Endothelial cell of umbilical vein (primary cell): ENCODE data around the gene PTK6. TPM values are rescaled to one million over a fixed set of nuclear protein-coding genes. Genes with fewer than 3 reads are reported as not detected.

Experiments
- BruUV-seq: library from RNA; stranded (reverse); fragments of 400-500 nt; replicated peaks from 2 replicates; lab custom pipeline; 2021; lab: Mats Ljungman, UMichigan
- CTCF ChIA-PET: fragments of 300-600, 350-600 bp; sonication (Branson Sonifier 250); formaldehyde crosslinking; loops from one replicate; lab custom pipeline; 2021; ENCODE audit warnings: antibody characterized with exemption, inconsistent platforms; lab: Charles Lee
- POLR2A ChIA-PET: fragments of 300-600, 350-600 bp; sonication (Branson Sonifier 250); formaldehyde crosslinking; loops from one replicate; lab custom pipeline; 2021; ENCODE audit warnings: antibody characterized with exemption, inconsistent platforms; lab: Charles Lee
- DNase-seq: peaks from one replicate; pipeline ENCODE4 v3.0.0-alpha.2; 2011; ENCODE audit warnings: low read depth, low spot score
- FAIRE-seq: peaks from 2 replicates; lab custom pipeline; 2011; peaks lifted over from hg19 to GRCh38; lab: Jason Lieb, UNC
- H2AFZ ChIP-seq: 2 replicates; pipeline ENCODE4 v1.6.0; 2012; ENCODE audit warnings: low read depth, low read length, control low read depth, inconsistent platforms
- H3K27ac ChIP-seq: 2 replicates; pipeline ENCODE4 v1.5.1; 2011; ENCODE audit warnings: low read depth, mild to moderate bottlenecking, control low read depth, low read length, moderate library complexity; ENCODE audit not compliant: insufficient read depth
- H3K27me3 ChIP-seq, 2 experiments: 2 replicates each; pipeline versions ENCODE4 v1.6.0 to v1.6.1; 2011; ENCODE audit warnings: low read length in 2 of 2, mixed read lengths in 1 of 2; ENCODE audit not compliant: control insufficient read depth in 2 of 2, insufficient read depth in 2 of 2
- H3K36me3 ChIP-seq, 2 experiments: 2 replicates in 1 of 2; 3 replicates in 1 of 2; pipeline ENCODE4 v1.5.1; 2011; ENCODE audit warnings: low read length in 2 of 2, mild to moderate bottlenecking in 1 of 2, moderate library complexity in 1 of 2; ENCODE audit not compliant: control insufficient read depth in 2 of 2, insufficient read depth in 2 of 2; ENCODE audit errors: extremely low read depth in 1 of 2
- H3K4me1 ChIP-seq: 3 replicates; pipeline ENCODE4 v1.5.1; 2011; ENCODE audit warnings: mild to moderate bottlenecking, low read length; ENCODE audit not compliant: control insufficient read depth, insufficient read depth; ENCODE audit errors: extremely low read depth
- H3K4me2 ChIP-seq: 2 replicates; pipeline ENCODE4 v1.6.1; 2011; ENCODE audit warnings: low read length, control low read depth, mixed read lengths; ENCODE audit not compliant: insufficient read depth
- H3K4me3 ChIP-seq, 3 experiments: fragments of 200-600 bp in 1 of 3; sonication (generic), shearing (Covaris generic) in 1 of 3; replicated peaks in 1 of 3; 2 replicates each; pipeline ENCODE4 v1.5.1; 2011 to 2016; ENCODE audit warnings: control low read depth in 3 of 3, low read length in 3 of 3, mild to moderate bottlenecking in 2 of 3, inconsistent platforms in 1 of 3, low read depth in 1 of 3, moderate library complexity in 1 of 3; ENCODE audit not compliant: insufficient read depth in 1 of 3
- H3K79me2 ChIP-seq: 2 replicates; pipeline ENCODE4 v1.6.0; 2012; ENCODE audit warnings: low read length, inconsistent platforms; ENCODE audit not compliant: control insufficient read depth, insufficient read depth
- H3K9ac ChIP-seq: replicated peaks from 2 replicates; pipeline ENCODE3; 2011; ENCODE audit warnings: low read length, control low read depth; ENCODE audit not compliant: insufficient read depth; ENCODE audit errors: extremely low read depth
- H3K9me1 ChIP-seq: replicated peaks from 3 replicates; pipeline ENCODE4 v1.6.0; 2011; ENCODE audit warnings: mild to moderate bottlenecking, low read length; ENCODE audit not compliant: control insufficient read depth, insufficient read depth; ENCODE audit errors: extremely low read depth
- H3K9me3 ChIP-seq: replicated peaks from 2 replicates; pipeline ENCODE4 v1.5.1; 2012; ENCODE audit warnings: low read length, inconsistent platforms; ENCODE audit not compliant: control insufficient read depth, insufficient read depth
- H4K20me1 ChIP-seq: replicated peaks from 2 replicates; pipeline ENCODE3; 2011; ENCODE audit warnings: mild to moderate bottlenecking, low read length; ENCODE audit not compliant: control insufficient read depth, insufficient read depth; ENCODE audit errors: extremely low read depth
- CTCF ChIP-seq, 2 donors: IDR thresholded peaks; 1 replicate in 1 of 2; 2 replicates in 1 of 2; pipeline ENCODE4 v1.5.1; 2011; ENCODE audit warnings: low read length in 2 of 2, mild to moderate bottlenecking in 2 of 2, moderate library complexity in 2 of 2, control low read depth in 1 of 2, inconsistent platforms in 1 of 2, low read depth in 1 of 2; ENCODE audit not compliant: insufficient read depth in 1 of 2; ENCODE audit errors: extremely low read depth in 1 of 2
- EZH2 ChIP-seq: IDR thresholded peaks from 2 replicates; pipeline ENCODE4 v1.6.1; 2012; ENCODE audit warnings: borderline replicate concordance, low read depth, mild to moderate bottlenecking, moderate library complexity, low read length, inconsistent platforms; ENCODE audit not compliant: severe bottlenecking
- FOS ChIP-seq: IDR thresholded peaks from 2 replicates; pipeline ENCODE4 v1.6.1; 2011; ENCODE audit warnings: mild to moderate bottlenecking, low read length, moderate library complexity, borderline replicate concordance; ENCODE audit not compliant: insufficient read depth
- GATA2 ChIP-seq: IDR thresholded peaks from 2 replicates; pipeline ENCODE4 v1.7.0; 2011; ENCODE audit warnings: low read depth, mild to moderate bottlenecking, moderate library complexity, mixed read lengths, low read length; ENCODE audit not compliant: insufficient read length, insufficient read depth
- JUN ChIP-seq: IDR thresholded peaks from 2 replicates; pipeline ENCODE4 v1.6.1; 2011; ENCODE audit warnings: borderline replicate concordance, low read depth; ENCODE audit not compliant: insufficient read length, insufficient read depth
- MAX ChIP-seq: IDR thresholded peaks from 2 replicates; pipeline ENCODE4 v1.6.1; 2011; ENCODE audit not compliant: insufficient read depth, insufficient read length
- MYC ChIP-seq: IDR thresholded peaks from one replicate; pipeline ENCODE4 v1.6.1; 2011; ENCODE audit warnings: mild to moderate bottlenecking, low read depth, low read length
- POLR2A ChIP-seq: IDR thresholded peaks from 2 replicates; pipeline ENCODE4 v1.6.1; 2012; ENCODE audit warnings: low read depth, mild to moderate bottlenecking, control low read depth, low read length
- POLR2AphosphoS5 ChIP-seq: IDR thresholded peaks from 2 replicates; pipeline ENCODE4 v1.6.1; 2012; ENCODE audit warnings: low read depth, mild to moderate bottlenecking, control low read depth, low read length, moderate library complexity; ENCODE audit not compliant: insufficient read depth
- dilution Hi-C: fragments of 300-500 bp; cut with MboI; formaldehyde crosslinking; loops from one replicate; pipeline ENCODE4 v1.15.0; 2019; ENCODE audit warnings: low sequenced_read_pairs; ENCODE audit not compliant: extremely low pct_ligation_motif_present
- intact Hi-C: fragments of 100-400 bp; cut with micrococcal nuclease; formaldehyde crosslinking; loops from one replicate; pipeline ENCODE4 v1.10.0; 2022
- polyA plus RNA-seq, 4 experiments: library from polyadenylated mRNA; depleted of rRNA in 3 of 4; stranded (reverse) in 3 of 4; unstranded in 1 of 4; fragments of >200 nt; gene quantifications; 2 replicates each; pipeline versions ENCODE4 v1.2.1 to v1.2.3, GENCODE V29; 2011 to 2012; ENCODE audit warnings: missing spikeins in 1 of 4
- total RNA-seq: library from RNA; stranded (reverse); gene quantifications from 2 replicates; pipeline ENCODE4 v1.2.3, GENCODE V29; 2021

PTK6 gene
- total and polyA plus RNA-seq, 2 donors (not counting 3 experiments of a cell fraction or from before 2014, with no cell fraction given) = 0.18 TPM; not detected in 1

DNA sequence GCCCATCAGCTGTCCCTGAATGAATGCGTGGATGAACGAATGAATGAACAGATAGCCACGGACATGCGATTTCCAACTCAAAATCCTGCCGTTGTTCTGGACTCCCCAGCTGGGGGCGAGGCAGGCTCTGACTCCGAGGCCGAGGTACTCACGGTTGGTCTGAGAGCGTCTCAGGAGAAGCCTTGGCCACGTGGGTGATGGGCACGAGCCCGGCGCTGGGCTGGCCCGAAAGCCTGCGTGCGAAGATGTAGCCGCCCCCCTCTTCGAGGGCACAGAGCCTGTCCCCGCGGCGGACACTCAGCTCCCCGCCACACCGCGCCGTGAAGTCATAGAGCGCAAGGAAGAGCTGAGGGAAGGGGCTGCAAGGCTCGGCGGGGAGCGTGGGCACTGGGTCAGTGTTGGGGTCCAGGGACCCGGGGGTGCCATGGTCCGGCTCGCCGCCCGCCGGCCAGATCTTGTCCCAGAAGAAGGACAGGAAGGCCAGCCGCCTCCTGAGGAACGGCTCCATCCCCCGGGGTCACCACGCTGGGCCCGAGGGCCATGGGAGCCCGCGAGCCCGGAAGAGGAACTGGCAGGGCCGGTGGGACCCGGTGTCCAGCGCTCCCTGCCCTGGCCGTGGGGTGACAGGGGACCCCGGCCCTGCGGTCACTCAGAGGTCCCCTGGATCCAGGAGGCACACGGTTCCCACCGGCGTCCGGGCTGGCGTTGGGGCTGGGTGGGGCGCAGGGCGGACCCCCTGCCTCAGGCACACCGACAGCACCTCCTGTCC is 10.0 kb upstream of the PTK6 start:
- no peak overlapping the region for H3K27ac ChIP-seq
- no peaks in the 10 kb centered on the region for H3K27me3 ChIP-seq
- H3K36me3 ChIP-seq = no peaks in the 10 kb centered on the region
- no TSS peak for BruUV-seq
- dilution Hi-C loops (no loop called here), intact Hi-C loops (no loop called here)
- DNase-seq = no peak
- H4K20me1 ChIP-seq = no peaks in the 10 kb centered on the region
- H3K4me3 ChIP-seq = no peak overlapping the region
- no peak overlapping the region for H2AFZ ChIP-seq
- POLR2A ChIA-PET = no interaction called here
- H3K9me3 ChIP-seq = no peaks in the 10 kb centered on the region
- no peaks in the 10 kb centered on the region for H3K9me1 ChIP-seq
- no peak overlapping the region for H3K4me2 ChIP-seq
- peak; percentile 43 for TF ChIP-seq EZH2
- no peak for TF ChIP-seq MYC
- CTCF ChIA-PET = interaction anchor here (1.1 to 1.9 kb wide), 2 partner anchors 9 to 44 kb away, joined by 3 to 12 read pairs; partner anchors contain the start of gene PTK6
- no peak overlapping the region for H3K9ac ChIP-seq
- no peak for FAIRE-seq
- no peaks in the 10 kb centered on the region for H3K4me1 ChIP-seq
- H3K79me2 ChIP-seq = no peaks in the 10 kb centered on the region

GRCh38 chr20:63546256-63546955 is 9.2 kb upstream of the PTK6 start:
- Histone ChIP-seq H3K9ac (no peak overlapping the region), H4K20me1 (no peaks in the 10 kb centered on the region), H3K36me3 (no peaks in the 10 kb centered on the region), H3K27me3 (no peaks in the 10 kb centered on the region), H3K4me1 (no peaks in the 10 kb centered on the region), H3K9me1 (no peaks in the 10 kb centered on the region), H3K4me3 (no peak overlapping the region), H2AFZ (no peak overlapping the region), H3K79me2 (no peaks in the 10 kb centered on the region), H3K4me2 (no peak overlapping the region), H3K9me3 (no peaks in the 10 kb centered on the region), H3K27ac (no peak overlapping the region)
- POLR2A ChIA-PET = no interaction called here
- DNase-seq (no peak), FAIRE-seq (no peak)
- no TSS peak for BruUV-seq
- CTCF ChIA-PET = interaction anchor here (1.1 to 1.9 kb wide), 2 partner anchors 8 to 43 kb away, joined by 3 to 12 read pairs; partner anchors contain the start of gene PTK6
- TF ChIP-seq POLR2AphosphoS5 (no peak), MAX (no peak), POLR2A (no peak), CTCF (IDR thresholded peaks at IDR 0.05; ENCODE audit: extremely low read depth in 1 of 2, insufficient read depth in 1 of 2, low read depth in 1 of 2, low read length in 2 of 2) (no peak), GATA2 (no peak), MYC (no peak), EZH2 (no peak), JUN (no peak), FOS (no peak)
- intact Hi-C loops = no loop called here
- dilution Hi-C loops = no loop called here
